ENCODE measurements around the gene TTLL8.

DNA sequence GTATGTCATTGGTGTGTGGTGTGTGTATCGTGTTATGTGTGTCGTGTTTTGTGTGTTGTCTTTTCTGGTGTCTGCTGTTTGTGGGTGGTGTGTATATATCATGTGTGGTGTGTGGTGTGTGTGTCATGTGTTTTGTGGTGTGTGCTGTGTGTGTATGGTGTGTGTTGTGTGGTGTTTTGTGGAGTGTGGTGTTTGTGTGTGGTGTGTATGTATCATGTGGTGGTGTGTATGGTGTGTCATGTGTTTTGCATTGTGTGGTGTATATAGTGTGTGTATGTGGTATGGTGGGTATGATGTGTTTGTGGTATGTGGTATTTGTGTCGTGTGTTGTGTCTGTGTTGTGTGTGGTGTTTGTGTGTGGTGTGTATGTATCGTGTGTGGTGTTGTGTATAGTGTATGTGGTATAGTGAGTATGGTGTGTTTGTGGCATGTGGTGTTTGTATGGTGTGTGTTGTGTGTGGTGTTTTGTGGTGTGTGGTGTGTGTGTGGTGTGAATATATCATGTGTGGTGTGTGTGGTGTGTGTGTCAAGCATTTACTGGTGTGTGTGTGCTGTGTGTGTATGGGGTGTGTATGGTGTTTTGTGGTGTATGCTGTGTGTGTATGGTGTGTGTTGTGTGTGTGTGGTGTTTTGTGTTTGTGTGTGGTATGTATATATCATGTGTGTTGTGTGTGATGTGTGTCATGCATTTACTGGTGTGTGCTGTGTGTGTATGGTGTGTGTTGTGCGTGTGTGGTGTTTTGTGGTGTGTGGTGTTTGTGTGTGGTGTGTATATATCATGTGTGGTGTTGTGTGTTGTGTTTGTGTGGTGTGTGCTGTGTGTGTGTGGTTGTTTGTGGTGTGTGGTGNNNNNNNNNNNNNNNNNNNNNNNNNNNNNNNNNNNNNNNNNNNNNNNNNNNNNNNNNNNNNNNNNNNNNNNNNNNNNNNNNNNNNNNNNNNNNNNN lies 84.8 kb downstream of the TTLL8 start:
- TF ChIP-seq, protein P1, sequence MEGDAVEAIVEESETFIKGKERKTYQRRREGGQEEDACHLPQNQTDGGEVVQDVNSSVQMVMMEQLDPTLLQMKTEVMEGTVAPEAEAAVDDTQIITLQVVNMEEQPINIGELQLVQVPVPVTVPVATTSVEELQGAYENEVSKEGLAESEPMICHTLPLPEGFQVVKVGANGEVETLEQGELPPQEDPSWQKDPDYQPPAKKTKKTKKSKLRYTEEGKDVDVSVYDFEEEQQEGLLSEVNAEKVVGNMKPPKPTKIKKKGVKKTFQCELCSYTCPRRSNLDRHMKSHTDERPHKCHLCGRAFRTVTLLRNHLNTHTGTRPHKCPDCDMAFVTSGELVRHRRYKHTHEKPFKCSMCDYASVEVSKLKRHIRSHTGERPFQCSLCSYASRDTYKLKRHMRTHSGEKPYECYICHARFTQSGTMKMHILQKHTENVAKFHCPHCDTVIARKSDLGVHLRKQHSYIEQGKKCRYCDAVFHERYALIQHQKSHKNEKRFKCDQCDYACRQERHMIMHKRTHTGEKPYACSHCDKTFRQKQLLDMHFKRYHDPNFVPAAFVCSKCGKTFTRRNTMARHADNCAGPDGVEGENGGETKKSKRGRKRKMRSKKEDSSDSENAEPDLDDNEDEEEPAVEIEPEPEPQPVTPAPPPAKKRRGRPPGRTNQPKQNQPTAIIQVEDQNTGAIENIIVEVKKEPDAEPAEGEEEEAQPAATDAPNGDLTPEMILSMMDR (IDR thresholded peaks at IDR 0.05) = no peak
- no peak for TF ChIP-seq POLR2A (IDR thresholded peaks at IDR 0.05)
